GM18520 (cell line): ENCODE results near the gene CDK19.
"Not testable (repeated sequence)": the region's sequence is repeated elsewhere in the genome, so short reads cannot be mapped to it uniquely, and the experiment has no call there.

Experiments used
- ATAC-seq: cut with Tn5 transposase; IDR thresholded peaks from one replicate; pipeline ENCODE4 v1.9.1; 2021; ENCODE audit not compliant: unreplicated experiment

The CDK19 gene

DNA sequence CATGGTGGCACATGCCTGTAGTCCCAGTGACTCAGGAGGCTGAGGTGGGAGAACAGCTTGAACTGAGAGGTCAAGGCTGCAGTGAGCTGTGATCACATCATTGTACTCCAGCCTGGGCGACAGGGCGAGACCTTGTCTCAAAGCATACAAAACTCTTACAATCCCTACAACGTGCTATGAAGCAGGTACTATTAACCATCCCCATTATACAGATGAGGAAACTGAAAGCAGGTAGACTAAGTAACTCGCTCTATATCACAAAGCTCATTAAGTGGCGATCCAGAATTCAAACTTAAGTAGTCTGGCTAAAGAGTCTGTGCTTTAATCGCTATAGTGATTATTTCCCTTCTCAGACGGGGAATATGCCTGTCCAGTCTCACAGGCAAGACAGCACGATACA lies 54.7 kb downstream of the CDK19 start:
- no peak for ATAC-seq

GRCh38 chr6:110760098-110760497 lies 55.2 kb downstream of the CDK19 start:
- ATAC-seq, result not testable (repeated sequence)

GRCh38 chr6:110757926-110758325 lies 57.3 kb downstream of the CDK19 start:
- no peak for ATAC-seq

GRCh38 chr6:110756817-110757216 lies 58.5 kb downstream of the CDK19 start:
- peak; percentile 84 for ATAC-seq

DNA sequence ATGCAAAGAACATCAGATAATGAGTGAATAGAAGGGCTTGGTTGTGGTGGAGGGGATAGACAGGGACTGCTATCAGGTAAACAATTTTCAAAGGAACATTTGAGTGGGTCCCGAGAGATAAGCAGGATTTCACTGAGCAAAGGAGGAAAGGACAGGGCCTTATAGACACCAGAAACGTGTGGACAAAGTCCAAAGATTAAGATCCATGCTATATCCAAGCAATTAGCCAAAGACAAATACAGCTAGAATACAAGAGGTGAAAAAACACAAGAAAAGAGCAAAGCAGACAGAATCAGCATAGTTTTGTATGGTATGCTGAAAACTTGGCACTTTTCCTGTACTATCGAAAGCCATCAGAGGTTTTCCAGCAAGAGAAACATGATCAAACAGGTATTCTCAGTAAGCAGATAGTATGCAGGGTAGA lies 59.8 kb downstream of the CDK19 start:
- ATAC-seq, result no peak

DNA sequence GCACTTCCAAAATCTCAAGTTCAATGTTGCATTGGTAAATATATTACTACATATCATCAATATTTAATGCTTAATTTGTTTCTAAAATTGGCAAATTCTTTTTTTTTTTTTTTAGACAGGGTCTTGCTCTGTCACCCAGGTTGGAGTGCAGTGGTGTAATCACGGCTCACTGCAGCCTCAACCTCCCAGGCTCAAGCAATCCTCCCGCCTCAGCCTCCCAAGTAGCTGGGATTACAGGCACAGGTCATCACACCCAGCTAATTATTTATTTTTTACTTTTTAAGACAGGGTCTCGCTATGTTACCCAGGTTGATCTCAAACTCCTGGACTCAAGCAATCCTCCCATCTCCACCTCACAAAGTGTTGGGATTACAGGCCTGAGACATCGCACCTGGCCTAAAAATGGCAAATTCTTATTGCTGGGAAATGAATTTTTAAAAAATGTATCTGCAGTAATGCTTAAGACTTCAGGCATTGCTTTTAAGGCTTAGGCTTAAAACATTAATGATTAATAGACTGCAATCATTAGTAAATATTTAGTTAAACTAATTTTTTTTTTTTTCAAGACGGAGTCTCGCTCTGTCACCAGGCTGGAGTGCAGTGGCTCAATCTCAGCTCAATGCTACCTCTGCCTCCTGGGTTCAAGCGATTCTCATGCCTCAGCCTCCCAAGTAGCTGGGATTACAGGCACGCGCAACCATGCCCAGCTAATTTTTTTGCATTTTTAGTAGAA lies 61.2 kb downstream of the CDK19 start:
- not testable (repeated sequence) for ATAC-seq

- ATAC-seq, result no peak
Observed at GRCh38 chr6:110748453-110748852, 66.8 kb downstream of the CDK19 start.

DNA sequence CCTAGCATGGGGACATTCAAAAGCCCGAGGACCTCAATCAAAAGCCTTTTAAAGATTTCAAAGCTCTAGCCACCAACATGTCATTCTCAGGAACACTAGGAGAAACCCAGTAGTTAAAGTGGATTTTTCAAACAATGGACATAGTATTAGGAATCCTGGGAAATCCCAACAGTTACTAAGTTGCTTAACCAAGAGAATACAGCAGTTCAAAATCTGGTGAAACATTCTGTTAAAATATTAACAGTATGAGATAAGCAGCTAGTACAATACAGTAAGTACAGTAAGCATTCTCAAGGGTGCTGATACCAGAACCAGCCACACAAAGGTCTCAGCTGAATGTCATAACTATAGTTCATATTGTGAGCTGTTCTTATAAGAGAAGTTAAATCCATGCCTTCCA lies 68.6 kb downstream of the CDK19 start:
- ATAC-seq, result no peak

- ATAC-seq, result no peak
Observed at GRCh38 chr6:110744991-110745390, 70.3 kb downstream of the CDK19 start.

DNA sequence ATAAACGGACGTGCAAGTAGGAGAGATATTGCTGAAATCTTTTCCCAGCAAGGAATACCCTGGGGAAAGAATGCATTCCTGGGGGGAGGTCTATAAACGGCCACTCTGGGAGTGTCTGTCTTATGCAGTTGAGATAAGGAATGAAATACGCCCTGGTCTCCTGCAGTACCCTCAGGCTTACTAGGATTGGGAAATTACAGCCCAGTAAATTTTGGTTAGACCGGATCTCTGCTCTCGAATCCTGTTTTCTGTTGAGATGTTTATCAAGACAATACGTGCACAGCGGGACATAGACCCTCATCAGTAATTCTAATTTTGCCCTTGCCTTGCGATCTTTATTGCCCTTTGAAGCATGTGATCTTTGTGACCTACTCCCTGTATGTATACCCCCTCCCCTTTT lies 72.7 kb downstream of the CDK19 start:
- ATAC-seq, result not testable (repeated sequence)

DNA sequence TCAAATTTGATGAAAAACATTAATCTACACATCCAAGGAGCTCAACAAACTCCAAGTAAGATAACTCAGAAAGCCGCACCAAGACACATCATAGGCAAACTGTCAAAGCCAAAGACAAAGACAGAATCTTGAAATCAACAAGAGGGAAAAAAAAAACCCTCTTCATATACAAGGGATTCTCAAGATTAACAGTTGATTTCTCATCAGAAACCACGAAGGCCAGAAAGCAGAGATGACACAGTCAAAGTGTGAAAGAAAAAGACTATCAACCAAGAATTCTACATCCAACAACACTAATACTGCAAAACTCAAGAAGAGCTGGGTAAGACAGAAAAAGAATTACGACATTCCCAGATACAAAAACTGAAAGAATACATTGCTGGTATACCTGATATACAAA lies 73.8 kb downstream of the CDK19 start:
- no peak for ATAC-seq

- no peak for ATAC-seq
Observed at GRCh38 chr6:110738899-110739365, 76.3 kb downstream of the CDK19 start.

- no peak for ATAC-seq
Observed at GRCh38 chr6:110735666-110736065, 79.6 kb downstream of the CDK19 start.

- ATAC-seq, result no peak
Observed at GRCh38 chr6:110731898-110732297, 83.4 kb downstream of the CDK19 start.

GRCh38 chr6:110731196-110731595 lies 84.1 kb downstream of the CDK19 start:
- no peak for ATAC-seq

DNA sequence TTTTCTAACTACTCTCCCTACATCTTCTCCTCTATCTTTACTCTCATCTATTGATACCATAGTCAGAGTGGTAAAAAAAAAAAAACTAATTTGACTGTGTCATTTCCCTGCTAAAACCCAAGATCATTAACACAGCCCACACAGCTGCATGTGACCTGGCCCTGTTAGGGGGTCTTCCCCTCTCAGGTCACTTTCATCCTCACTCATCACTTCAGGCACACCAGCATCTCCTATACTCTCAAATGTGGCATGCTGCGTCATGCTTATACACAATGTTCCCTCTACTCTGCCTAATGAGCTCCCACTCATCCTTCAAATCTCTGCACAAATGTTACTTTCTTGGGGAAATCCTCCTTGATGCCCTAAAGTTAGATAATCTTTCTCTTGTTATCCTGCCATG lies 86.8 kb downstream of the CDK19 start:
- peak; percentile 87 for ATAC-seq

- no peak for ATAC-seq
Observed at GRCh38 chr6:110723017-110723416, 92.3 kb downstream of the CDK19 start.

DNA sequence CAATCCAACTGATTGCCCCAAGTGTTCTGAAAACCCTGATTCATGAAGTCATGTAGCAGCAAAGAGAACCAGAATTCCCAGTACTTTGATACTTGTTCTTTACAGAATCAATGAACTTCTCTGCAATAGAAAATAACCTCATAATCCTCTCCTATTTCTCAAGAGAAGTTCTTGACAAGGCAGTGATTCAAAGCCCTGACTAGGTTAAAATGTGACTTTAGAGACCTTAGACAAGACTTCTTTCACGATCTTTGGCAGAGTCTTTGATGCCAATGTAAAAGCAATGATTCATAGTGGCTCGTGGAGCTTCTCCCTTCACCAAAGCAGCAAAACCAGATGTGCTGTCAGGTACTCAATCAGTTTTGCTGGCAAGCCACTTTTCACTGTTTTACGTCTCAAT lies 95.2 kb downstream of the CDK19 start:
- no peak for ATAC-seq

- not testable (repeated sequence) for ATAC-seq
Observed at GRCh38 chr6:110719601-110720000, 95.7 kb downstream of the CDK19 start.

DNA sequence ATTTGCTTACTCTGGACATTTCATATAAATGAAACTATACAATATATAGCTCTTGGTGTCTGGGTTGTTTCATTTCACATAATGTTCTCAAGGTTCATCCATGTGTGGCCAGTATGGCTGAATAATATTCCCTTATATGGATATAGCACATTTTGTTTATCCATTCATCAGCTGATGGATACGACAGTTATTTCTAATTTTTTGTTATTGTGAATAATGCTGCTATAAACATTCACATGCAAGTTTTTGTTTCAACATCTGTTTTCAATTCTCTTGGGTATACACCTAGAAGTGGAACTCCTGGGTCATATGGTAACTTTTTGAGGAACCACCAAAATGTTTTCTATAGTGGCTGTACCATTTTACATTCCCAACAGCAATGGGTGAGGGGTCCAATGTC lies 101.1 kb downstream of the CDK19 start:
- ATAC-seq, result no peak

- ATAC-seq, result no peak
Observed at GRCh38 chr6:110712238-110712637, 103.0 kb downstream of the CDK19 start.

DNA sequence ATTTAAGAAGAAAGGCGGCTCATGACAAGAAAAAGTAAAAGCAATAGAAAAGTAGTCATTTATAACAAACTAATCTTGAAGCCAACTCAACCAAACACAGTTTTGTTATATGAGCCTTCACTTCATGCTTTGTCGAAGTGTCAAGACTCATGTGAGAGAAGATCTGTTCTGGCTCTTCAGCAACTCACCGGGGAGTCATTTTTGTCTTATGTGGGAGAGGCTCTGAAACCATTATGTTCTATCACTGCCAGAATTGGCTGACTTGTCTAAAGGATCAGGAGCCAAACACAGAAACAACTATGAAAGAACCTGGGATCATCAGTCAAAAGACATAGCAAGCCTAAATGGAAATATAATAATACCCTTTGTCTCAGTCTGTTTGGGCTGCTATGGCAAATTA lies 105.2 kb downstream of the CDK19 start:
- ATAC-seq, result no peak
